Activated CD8-positive, alpha-beta memory T cell treated with anti-CD3 and anti-CD28 coated beads, Interleukin-2, amount 50 U/mL, for 24 hours (primary cell): ENCODE data around the gene GABBR2.

Source experiments
- DNase-seq: peaks from one replicate; pipeline ENCODE4 v3.0.0-alpha.2; 2020; ENCODE audit errors: extremely low read depth

The GABBR2 gene

DNA sequence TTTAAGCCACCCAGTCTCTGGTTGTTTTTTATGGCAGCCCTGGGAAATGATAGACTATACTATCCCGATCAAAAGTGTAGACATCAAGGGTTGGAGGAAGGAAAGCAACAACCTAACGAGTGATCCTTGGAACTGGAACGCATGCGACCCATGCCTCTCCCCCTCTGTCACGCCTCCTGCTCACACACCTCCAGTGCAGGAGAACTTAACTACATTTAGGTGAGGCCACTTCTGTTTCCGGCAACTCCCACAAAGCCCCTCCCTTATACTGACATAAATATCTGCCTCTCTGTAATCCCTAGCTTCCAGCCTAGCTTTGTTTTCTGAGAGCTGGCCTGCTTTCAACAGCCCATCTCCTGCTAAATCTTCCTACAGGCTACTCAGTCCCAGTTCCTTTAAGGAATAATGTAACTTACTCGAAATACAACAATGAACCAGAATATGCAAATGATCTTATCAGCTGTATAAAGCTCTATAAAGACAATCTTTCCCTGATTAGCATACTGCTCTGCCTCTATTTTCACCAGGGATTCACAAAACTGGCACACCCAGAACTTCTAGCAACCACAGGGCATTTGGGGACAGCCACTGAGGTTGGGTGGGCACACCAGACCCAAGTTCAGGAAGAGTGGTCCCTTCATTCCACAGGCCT lies 73.9 kb downstream of the GABBR2 start:
- DNase-seq: no peak

DNA sequence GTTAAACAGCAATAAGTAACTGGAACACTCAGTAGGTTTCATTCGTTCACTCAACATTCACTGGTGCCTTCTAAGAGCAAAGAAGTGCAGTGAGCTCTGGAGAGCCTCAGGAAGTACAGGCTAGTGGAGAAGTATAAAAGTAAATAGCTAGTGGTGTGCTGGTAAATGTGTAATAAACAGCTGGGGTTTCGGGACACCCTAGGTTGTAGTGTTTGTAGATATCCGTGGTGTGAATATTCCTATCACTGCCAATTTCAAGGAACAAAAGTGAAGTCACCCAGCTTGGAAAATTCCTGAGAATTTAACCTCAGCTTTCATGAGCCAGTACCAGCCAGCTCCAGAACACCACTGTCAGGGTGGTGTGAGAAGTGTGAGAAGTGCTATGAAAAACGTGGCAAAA lies 75.9 kb downstream of the GABBR2 start:
- no peak for DNase-seq

DNA sequence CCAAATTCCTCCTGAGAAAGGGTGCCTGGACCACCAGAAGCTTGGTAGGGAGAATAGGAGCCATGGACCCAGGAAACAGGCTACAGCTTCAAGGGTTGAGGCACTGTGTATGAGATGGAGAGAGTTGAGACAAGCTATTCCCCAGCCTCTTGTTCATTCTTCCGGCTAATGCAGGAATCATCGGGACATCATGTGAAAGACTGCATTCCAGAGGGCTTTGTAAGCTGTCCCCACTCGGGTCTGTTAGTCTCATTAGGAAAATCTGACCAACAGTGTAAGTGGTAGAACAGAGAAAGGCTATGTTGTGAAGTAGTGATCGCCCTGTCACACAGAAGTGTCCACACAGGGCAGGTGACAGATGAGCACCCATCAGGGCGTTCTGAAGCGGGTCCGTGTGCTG lies 81.4 kb downstream of the GABBR2 start:
- no peak for DNase-seq

GRCh38 chr9:98625728-98626127 lies 83.0 kb downstream of the GABBR2 start:
- no peak for DNase-seq

- no peak for DNase-seq
These were observed 88.9 kb downstream of the GABBR2 start for GRCh38 chr9:98619788-98620187.

DNA sequence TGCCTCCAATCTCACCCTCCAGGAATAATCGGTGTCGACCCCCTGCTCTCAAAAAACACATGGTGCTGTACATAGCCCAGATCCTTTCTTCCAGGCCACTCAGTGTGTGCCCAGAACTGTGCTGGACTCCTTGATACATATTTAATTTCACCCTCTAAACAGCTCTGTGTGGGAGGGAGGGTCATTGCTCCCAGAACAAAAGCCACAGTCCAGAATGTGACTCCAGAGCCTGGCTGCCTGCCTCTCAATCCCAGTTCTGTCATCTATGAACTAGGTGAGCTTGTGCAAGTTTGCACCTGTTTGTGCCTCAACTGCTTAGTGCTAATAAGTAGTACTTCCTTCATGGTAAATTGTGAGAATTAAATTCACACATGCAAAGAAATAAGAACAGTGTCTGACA lies 93.1 kb downstream of the GABBR2 start:
- DNase-seq: no peak

DNA sequence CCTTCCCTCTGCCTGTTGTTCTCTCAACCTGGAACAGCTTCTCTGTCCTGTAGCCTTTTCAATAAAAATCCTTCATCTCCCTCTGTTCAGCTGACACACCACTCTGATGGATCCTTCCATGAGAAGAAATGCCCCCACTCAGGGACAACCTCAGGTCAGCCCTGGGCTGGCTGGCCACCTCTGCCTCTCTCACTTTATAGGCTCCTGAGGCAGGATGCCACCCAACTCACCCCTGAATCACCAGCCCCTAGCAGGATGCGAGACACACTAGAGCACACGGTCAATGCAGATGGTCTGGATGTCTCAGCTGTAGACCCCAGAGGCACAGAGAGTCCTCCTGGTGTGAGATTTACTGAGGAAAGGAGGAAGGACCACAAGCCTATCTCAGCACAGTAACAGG lies 93.8 kb downstream of the GABBR2 start:
- DNase-seq: no peak

GRCh38 chr9:98612061-98612752 lies 96.5 kb downstream of the GABBR2 start:
- DNase-seq: no peak

- no peak for DNase-seq
These were observed 97.4 kb downstream of the GABBR2 start for GRCh38 chr9:98611319-98611718.

DNA sequence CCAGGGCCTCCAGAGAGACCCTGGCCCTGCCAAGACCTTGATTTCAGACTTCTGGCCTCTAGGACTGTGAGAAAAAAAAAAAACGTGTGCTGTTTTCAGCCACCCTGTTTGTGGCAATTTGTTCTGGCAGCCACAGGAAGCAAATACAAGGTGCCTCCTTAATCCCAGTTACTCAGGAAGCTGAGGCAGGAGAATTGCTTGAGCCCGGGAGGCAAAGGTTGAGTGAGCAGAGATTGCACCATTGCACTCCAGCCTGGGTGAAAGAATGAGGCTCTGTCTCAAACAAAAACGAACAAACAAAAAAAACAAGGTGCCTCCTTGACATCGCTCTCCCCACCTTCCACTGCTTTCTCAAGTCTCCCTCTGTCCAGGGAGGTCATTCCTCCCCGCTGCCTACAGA lies 98.0 kb downstream of the GABBR2 start:
- no peak for DNase-seq

GRCh38 chr9:98610211-98610610 lies 98.5 kb downstream of the GABBR2 start:
- no peak for DNase-seq

DNA sequence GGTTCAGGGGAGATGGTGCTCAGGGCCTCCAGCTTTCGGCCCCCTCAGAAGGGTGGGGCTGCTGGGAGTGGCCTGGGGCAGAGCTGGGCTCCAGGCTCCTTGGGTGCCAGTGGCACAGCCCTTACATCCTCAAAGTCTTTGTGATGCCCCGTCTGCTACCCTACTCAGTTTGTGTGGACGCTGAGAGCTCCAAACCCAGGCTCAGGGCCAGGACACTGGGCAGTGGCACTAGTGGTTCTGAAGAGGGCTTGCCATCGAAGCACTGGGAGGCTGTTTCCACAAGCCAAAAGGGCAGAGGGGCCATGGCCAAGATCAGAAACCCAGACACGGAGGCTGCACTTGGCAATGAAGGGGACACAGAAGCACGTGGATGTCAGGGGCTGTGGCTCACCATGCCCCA lies 99.1 kb downstream of the GABBR2 start:
- no peak for DNase-seq

DNA sequence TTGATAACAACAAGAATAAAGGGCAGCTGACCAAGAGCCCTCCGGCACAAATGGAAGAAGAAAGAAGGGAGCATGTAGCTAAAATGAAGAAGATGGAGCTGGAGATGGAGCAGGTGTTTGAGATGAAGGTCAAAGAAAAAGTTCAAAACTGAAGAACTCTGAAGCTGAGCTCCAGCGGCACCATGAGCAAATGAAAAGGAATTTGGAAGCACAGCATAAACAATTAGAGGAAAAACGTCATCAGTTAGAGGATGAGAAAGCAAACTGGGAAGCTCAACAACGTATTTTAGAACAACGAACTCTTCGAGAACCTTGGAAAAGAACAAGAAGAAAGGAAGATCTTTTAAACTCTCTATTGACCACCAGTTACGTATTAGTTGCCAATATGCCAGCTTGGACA lies 100.9 kb downstream of the GABBR2 start:
- no peak for DNase-seq

GRCh38 chr9:98607152-98607551 lies 101.6 kb downstream of the GABBR2 start:
- DNase-seq: no peak

- DNase-seq: no peak
These were observed 102.0 kb downstream of the GABBR2 start for GRCh38 chr9:98606730-98607129.

DNA sequence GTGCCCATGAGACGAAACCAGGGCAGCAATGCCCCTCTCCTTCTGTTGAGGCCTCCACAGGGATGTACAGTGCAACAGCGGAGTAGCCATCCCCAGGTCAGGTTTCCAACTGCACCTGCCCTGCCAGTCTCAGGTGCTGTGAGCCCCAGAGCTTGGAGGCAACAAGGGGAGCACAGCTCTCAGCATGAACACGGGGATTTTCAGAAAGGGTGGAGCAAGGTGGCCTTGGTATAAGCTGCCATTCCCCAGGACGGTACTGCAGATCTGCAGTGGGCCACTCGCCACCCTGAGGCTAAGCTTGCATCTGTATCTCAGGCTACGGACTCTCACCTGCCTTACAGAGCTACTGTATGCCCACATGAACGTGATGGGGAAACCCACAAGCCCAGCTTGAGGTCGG lies 103.6 kb downstream of the GABBR2 start:
- no peak for DNase-seq

DNA sequence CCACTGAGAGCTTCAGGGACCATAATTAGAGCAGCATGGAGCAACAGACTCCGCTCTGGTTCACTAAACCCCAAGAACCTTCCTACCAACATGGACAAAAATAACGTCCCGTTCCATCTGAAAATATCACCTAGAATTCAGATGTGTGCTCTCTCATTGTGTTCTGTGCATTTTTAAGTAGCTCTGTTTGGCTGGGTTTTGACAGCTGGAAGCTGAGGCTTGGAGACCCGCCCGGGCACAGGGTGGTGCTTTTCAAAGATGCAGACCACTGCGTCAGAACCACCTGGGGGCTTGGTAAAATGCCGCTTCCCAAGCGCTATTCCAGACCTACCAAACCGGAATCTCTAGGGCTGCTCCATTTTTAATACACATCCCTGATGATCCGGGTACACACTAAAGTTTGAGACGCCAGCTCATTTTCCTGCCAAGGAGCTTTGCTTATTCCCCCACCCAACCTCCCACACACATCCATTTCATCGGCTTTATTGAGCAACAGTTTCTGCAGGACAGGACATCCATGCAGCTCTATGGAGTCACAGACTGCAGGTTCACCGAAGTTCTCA lies 104.8 kb downstream of the GABBR2 start:
- DNase-seq: no peak

DNA sequence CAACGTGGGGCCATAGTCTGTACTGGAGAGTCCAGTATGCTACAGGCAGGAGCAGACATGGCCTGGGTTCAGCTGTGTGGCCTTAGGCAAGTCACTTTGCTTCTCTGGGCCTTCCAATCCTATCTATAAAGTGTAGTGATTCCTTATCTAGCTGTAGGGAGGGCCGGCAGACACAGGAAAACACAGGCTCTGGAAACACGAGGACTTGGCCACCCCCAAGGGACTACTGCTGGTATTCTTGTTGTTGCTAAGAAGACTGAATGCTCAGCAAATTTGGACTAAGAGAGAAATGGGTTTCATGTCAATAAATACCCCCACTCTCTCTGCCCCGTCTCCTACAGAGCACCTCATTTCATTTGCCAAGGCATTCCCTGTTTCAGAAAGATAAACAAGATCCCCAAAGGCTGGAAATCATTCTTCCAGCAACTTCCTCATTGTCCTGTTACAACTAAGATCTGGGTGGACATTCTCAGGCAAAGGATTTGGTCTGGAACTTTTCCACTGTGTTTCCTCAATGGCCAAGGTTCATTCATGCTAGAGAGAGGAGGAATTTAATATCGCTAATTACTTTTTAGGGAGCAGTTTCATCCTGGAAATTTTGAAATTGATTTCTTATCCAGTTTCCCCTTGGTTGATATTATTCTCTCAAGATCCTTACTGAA lies 105.8 kb downstream of the GABBR2 start:
- DNase-seq: no peak

- DNase-seq: no peak
These were observed 108.1 kb downstream of the GABBR2 start for GRCh38 chr9:98600631-98601030.

- DNase-seq: no peak
These were observed 109.0 kb downstream of the GABBR2 start for GRCh38 chr9:98599566-98600216.

- DNase-seq: no peak
These were observed 109.9 kb downstream of the GABBR2 start for GRCh38 chr9:98598861-98599260.

DNA sequence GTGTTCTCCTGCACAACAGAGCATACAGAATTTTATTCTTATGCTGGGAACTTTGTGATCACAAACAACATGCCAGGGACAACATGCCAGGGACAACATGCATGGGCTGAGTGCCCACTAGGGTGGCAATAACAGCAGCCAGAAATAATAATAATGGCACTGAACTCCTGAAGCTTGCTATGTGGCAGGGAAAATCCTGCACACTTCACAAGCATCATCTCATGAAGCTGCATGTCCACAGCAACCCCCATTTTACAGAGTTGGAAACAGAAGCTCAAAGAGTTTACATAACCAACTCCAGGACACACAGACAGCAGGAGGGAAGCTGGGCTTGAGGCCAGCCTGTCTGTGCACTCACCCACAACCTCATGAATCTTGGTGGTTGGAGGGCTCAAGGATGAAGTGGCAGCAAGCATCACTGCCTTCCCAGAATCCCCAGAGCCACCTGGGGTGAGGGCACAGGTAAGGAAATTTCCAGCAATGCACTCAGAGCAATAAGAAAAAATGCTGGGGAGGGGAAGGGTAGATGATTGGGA lies 111.4 kb downstream of the GABBR2 start:
- DNase-seq: no peak
